Head of caudate nucleus (tissue), 42 donors: ENCODE data around the gene LINGO3.

Experiments
- DNase-seq, 42 donors: peaks; one replicate each; pipeline versions ENCODE4 v3.0.0 to v3.0.0-alpha.2; 2020 to 2021; ENCODE audit warnings: mixed read lengths in 7 of 42
- intact Hi-C: fragments of 100-400 bp; cut with DNase I; formaldehyde crosslinking; loops from one replicate; pipeline ENCODE4 v1.15.0; 2022

Gene LINGO3

DNA sequence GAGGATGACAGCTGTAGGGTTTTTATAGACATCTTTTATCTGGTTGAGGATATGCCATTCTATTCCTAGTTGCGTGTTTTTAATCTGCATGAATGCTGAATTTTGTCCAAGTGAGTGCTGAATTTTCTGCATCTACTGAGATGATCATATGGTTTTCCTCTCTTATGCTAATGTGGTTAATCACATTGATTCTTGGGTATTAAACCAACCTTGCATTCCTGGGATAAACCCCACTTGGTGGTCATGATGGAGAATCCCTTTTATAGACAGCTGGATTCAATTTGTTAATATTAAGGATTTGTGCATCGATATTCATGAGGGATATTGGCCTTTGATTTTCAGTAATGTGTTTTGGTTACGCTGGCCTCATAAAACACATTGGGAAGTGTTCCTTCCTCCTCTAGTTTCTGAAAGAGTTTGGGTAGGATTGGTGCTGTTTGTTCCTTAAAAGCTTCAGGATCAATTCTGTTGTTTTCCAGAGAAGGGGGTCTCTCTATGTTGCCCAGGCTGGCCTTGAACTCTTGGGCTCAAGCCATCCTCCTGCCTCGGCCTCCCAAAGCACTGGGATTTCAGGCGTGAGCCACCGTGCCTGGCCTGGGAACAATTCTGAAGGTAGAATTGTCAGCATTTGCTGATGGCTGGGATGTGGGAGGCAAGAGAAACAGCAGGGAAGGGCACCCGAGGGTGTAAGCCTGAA is 7.3 kb upstream of the LINGO3 start:
- no peak for DNase-seq
- intact Hi-C loops, result loop anchor here (5.0 kb wide), 2 partner anchors 43 to 78 kb away; partner anchors contain the start of genes PLEKHJ1 and SF3A2

DNA sequence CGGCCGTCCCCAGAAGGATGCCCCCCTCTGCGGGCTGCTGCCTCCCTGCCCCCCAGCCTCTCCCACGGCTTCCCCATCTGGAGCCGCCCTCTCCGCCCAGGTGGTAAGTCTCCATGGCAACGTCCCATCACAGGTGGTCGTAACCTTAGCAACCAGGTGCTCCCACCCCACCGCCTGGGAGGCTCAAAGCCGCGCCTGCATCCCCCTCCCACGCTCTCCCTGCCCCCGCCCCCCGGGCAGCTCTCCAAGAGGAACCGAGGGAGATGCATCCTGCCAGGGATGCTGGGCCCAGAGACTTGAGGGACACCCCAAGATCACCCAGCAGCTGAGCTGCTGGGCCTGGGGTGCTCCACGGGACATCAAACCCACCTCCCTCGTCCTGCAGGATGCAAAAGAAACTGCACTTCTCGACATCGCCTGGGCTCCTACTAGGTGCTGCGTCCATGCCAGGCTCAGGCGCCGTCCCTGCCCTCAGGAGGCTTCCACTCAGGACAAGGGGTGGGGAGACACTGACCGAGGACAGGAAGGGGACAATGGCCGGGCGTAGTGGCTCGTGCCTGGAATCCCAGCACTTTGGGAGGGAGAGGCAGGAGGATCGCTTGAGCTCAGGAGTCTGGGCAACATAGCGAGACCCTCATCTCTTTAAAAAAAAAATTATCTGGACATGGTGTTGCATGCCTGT is 5.0 kb upstream of the LINGO3 start:
- peak; percentile 63 to 95 (median 82) for DNase-seq
- intact Hi-C loops, result no loop called here

GRCh38 chr19:2311093-2311492 is 3.1 kb upstream of the LINGO3 start:
- intact Hi-C loops, result no loop called here
- DNase-seq, result no peak

DNA sequence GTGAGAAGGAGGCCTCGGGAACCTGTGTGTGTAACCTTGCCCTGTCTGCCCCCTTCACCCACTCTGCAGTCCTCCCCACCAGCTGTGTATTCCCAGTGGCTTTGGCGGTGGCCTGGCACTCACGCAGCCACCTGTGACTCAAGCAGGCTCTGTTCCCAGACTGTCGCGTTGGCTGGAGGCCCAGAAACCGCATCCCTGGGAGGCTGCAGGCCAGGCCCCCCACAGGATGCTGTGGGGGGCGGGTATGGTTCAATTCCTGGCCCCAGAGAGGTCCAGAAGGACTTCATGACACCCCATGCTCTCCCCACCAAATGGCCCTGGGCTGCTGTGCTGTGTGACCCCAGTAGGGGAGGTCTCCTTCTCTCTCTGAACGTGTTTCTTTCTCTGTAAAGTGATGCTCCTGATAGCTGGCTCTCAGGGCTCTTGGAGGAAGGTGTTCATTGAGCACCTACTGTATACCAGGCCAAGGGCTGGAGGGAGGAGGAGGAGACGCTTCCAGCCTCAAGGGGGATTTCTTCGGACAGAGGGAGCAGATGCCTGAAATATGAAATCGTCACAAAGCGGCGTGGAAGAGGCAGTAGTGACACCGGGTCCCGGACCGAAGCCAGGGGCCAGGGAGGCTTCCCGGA is 1.9 kb upstream of the LINGO3 start:
- intact Hi-C loops, result no loop called here
- peak in 17 of 42 donors; percentile 36 to 83 (median 60) for DNase-seq

DNA sequence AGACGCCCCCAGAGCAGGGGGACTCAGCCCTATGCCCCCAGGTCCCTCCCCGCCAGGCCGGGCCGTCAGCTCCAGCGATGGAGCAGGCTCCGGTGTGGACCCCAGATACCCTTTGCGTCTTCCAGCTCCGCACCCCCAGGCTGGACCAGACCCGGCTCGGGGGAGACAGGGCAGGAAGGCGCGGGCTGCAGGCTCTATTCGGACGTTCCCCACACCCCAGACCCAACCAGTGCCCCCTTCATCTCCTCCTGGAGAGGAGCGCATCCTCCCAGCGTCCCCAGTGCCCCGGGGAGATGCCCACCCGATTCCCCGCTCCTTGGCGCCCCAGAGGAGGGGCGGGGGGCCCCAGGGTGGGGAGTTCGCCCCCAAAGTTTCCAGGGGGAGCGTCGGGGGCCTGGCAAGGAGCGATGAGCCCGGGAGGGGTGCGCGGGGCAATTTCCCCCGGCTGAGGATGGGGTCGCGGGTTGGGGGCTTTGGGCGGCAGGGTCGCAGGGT is 389 bp downstream of the LINGO3 start:
- no peak for DNase-seq
- intact Hi-C loops, result no loop called here

DNA sequence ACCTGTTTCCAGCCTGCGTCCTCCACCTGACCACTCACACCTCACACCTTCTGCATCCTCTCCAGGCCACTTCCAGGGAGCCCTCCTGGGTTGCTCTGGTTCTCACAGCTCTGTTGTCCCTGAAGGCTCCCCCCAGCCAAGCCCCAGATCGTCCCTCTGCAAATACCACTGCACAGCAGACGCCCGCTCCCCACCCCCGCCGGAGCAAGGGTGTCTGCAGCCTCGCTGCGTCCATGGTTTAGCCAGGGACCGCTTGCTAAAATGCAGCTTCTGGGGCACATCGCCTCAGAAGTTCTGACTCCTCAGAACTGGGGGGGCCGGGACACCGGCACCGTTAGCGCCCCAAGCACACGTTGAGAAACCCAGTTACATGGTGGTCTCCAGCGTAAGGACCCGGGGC is 983 bp downstream of the LINGO3 start:
- DNase-seq, result no peak
- intact Hi-C loops, result no loop called here

- intact Hi-C loops, result no loop called here
- peak; percentile 57 to 95 (median 83) for DNase-seq
Measured at GRCh38 chr19:2306281-2306806, 1.6 kb downstream of the LINGO3 start.

DNA sequence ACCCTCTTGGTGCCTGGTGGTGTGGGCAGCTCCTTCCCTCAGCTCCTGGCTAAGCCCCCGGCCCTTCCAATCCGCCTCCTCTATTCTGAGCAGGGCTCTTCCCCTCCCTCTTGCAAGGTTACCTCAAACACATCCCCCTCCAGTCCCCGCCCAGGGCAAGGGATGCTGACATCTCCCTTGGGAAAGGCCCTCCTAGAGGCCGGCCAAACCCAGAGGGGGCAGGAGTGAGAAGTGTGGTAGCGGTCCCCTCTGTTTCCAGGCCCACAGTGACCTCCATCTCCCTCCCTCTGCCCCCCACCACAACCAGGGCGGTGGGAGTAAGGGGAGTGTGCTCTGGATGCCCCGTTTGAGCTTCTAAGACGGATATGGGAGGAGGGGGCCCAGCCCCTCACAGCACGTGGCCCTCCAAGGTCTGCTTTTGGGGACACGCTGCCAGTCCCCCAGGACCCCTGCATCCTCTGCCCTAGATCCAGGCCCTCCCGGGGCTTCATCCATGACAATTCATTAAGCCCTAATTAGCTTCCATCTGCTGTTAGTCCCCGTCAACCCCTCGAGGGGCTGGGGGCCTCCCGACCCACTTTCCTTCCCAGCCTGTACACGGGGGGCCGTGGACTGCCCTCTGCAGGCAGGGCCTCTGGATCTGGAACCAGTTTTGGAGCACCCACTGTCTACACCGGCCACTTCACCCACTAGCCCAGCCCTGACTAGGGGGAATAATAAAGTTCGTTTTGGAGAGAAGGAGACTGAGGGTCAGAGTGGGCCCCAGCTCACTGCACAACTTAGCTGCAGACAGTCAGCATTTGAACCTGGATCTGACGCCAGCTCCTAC is 2.3 kb downstream of the LINGO3 start:
- intact Hi-C loops, result no loop called here
- no peak for DNase-seq

DNA sequence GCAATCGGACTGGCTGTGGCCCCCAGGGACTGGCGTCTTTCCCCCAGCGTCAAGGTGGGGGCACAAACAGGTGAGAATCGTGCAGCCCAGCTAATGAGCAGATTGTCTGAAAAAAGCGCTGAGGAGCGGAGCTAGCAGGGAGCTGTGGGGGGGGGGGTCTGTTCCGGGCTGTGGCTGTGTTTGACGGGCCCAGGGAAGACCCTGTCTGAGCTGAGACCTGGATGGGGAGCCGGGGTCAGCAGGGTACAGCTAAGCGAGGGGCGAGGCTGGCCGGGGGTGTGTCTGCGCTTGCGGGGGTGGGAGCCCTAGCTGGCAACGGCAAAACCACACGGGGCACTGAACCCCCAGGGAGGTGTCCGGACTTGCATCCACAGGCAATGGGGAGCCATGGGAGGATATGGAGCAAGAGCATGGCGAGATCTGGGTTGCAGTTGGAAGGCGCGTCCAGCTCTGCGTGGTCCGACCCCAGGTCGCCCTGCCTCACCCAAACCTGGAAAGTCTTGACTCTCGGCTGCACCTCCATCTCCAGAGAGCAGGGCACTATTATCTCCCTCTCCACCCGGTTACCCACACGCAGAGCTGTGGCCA is 4.6 kb downstream of the LINGO3 start:
- no peak for DNase-seq
- intact Hi-C loops, result no loop called here

GRCh38 chr19:2302319-2303210 is 5.4 kb downstream of the LINGO3 start:
- peak; percentile 46 to 85 (median 70) for DNase-seq
- intact Hi-C loops, result no loop called here

- no peak for DNase-seq
- intact Hi-C loops, result no loop called here
Measured at GRCh38 chr19:2300533-2300932, 7.4 kb downstream of the LINGO3 start.

DNA sequence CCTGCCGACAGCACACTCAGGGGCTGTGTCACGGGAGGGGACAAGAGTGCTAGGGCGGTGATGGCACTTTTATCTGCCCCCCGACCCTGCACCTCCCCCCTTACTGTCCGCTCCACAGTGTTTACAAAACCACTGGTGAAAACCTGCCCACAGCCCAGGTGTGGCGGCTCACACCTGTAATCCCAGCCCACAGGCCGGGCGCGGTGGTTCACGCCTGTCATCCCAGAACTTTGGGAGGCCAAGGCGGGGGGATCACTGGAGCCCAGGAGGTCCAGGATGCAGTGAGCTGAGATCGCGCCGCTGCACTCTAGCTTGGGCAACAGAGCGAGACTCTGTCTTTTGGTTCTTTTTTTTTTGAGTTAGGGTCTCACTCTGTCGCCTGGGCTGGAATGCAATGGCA is 11.8 kb downstream of the LINGO3 start:
- intact Hi-C loops, result no loop called here
- DNase-seq, result no peak

GRCh38 chr19:2294687-2295335 is 13.1 kb downstream of the LINGO3 start:
- DNase-seq, result peak in 26 of 42 donors; percentile 49 to 84 (median 67)
- intact Hi-C loops, result no loop called here

GRCh38 chr19:2291185-2291751 is 16.7 kb downstream of the LINGO3 start:
- intact Hi-C loops, result no loop called here
- DNase-seq, result peak in 2 of 42 donors; percentile 10 to 37

DNA sequence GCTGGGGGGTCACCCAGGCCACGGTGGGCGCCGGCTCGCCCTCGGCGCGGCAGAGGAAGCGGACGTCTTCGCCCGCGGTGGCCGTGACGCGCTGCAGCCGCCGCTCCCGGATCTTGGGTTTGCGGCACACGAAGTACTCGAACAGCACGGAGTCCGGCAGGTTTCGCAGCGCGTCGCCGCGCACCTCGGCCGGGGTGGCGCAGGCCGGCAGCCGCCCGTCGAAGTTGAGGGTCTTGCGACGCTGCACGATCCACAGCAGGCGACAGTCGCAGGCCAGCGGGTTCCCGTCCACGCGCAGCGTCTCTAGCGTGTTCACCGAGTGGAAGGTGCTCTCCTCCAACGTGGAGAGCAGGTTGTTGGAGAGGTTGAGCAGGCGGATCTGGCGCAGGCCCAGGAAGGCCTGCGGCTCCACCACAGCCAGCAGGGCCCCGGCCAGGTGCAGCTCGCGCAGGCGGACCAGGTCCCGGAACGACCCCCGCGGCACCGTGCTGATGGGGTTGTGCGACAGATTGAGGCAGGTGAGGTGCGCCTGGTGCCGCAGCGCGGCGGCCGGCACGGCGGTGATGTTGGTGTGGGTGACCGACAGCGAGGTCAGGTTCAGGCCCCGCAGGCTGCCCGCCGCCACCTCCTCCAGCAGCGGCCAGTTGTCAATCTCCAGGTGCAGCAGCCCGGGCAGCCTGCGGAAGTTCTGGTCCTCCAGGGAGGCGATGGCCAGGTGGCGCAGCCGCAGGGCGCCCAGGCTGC is 17.3 kb downstream of the LINGO3 start:
- peak in 1 of 42 donors; percentile 14 for DNase-seq
- intact Hi-C loops, result no loop called here
